Epithelial cell of esophagus (primary cell): ENCODE data around the gene SMIM26.

Experiments
- DNase-seq: peaks from one replicate; pipeline ENCODE4 v3.0.0; 2010; ENCODE audit warnings: low read depth
- H3K4me3 ChIP-seq: 2 replicates; pipeline ENCODE4 v1.5.1; 2011; ENCODE audit warnings: mild to moderate bottlenecking, low read length, control low read depth
- TF ChIP-seq, protein P1 (sequence below): IDR thresholded peaks from 2 replicates; pipeline ENCODE4 v1.5.1; 2011; ENCODE audit warnings: low read depth, mild to moderate bottlenecking, low read length, control low read depth, inconsistent platforms; ENCODE audit not compliant: insufficient read depth; ENCODE audit errors: missing control alignments

Gene SMIM26

DNA sequence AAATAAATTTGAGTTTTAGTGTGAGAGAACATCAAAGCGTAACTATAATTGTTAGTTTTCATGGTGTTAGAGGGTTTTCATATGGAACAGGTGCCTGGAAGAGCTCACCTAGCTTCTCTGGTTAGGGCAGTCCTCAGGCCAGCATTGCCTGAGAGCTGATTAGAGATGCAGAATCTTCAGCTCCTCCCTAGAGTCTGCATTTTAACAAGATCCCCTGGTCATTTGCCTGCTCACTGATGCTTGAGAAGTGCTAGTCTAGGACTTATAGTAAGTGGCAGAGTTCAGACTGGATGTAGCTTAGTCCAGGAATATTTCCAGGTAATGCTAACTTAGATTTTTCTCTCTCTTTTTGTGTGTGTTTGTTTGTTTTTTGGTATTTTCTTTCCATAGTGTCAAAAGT, 21.7 kb upstream of the SMIM26 start:
- TF ChIP-seq, protein P1, sequence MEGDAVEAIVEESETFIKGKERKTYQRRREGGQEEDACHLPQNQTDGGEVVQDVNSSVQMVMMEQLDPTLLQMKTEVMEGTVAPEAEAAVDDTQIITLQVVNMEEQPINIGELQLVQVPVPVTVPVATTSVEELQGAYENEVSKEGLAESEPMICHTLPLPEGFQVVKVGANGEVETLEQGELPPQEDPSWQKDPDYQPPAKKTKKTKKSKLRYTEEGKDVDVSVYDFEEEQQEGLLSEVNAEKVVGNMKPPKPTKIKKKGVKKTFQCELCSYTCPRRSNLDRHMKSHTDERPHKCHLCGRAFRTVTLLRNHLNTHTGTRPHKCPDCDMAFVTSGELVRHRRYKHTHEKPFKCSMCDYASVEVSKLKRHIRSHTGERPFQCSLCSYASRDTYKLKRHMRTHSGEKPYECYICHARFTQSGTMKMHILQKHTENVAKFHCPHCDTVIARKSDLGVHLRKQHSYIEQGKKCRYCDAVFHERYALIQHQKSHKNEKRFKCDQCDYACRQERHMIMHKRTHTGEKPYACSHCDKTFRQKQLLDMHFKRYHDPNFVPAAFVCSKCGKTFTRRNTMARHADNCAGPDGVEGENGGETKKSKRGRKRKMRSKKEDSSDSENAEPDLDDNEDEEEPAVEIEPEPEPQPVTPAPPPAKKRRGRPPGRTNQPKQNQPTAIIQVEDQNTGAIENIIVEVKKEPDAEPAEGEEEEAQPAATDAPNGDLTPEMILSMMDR, result no peak
- no peak for DNase-seq
- H3K4me3 ChIP-seq, result no peak overlapping the region

DNA sequence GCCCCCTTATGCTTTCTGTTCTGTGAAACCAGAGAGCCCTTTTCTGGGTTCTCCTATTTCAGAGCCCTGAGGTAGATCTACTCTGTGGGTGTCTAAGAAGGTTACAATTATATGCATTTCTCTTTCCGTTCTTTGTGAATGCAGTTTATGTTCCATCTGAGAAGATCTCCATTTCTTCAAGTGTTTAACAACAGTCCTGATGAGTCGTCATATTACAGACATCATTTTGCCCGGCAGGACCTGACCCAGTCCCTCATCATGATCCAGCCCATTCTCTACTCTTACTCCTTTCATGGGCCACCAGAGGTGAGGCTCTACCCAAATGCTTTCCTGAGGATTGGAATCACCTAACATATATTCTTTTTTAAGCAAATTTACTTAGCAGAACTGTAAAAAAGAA, 18.8 kb upstream of the SMIM26 start:
- TF ChIP-seq, protein P1, result no peak
- DNase-seq, result no peak
- H3K4me3 ChIP-seq, result no peak overlapping the region

DNA sequence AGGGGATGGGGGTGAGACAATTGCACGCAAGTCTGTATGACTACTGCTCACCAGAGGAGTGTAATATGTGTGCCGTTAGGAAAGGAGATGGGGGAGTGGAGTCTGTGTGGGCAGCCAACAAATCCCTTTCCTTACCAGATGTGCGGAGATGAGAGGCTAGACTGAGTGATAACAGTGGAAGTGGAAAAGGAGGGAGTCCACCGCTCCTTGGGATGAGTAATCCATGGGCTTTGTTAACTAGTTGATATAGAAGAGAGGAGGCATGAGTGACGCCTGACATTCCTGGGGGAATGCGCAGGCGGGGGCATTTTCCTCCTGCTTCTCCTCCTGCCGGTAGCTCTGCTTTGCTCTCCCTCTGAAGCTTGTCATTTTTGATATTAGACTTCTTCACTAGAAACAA, 13.5 kb upstream of the SMIM26 start:
- H3K4me3 ChIP-seq, result no peak overlapping the region
- TF ChIP-seq, protein P1, result no peak
- no peak for DNase-seq

DNA sequence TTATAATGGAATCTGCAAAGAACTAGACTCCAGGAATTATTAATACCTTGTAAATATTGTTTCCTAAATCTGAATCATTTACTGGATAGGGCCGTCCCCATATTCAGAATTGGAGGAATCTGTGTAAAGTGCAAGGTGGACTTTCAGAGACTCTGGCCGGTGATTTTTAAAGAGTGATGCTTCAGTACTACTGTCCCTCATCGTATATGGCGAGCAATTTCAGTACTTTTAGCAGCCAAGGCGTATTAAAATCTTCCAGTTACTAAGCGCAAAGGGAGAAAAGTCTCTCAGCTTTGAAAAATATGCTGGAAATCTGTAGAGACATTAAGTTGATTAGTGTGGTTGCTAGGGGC, 483 bp downstream of the SMIM26 start:
- DNase-seq, result no peak
- H3K4me3 ChIP-seq, result peak overlapping the region; percentile 86
- TF ChIP-seq, protein P1, result no peak

DNA sequence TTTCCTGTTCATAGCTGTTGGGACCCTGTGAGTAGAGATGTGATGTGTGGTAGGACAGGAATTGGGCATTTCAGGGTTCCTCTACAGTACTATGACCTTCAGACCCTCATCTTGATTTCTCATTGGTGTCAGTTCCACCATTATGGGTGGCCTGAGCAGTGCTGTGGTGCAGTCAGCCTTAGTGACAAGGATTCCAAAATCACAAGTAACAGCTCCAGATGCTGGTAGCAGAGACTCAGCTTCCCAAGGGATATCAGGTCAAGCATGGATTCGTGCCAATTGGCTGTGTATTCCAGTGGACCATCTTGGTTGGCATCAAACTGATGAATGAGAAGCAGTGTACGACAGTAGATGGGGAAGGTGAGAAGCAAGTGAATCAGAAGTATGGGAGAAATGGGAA, 3.8 kb downstream of the SMIM26 start:
- TF ChIP-seq, protein P1, result no peak
- DNase-seq, result no peak
- H3K4me3 ChIP-seq, result no peak overlapping the region

DNA sequence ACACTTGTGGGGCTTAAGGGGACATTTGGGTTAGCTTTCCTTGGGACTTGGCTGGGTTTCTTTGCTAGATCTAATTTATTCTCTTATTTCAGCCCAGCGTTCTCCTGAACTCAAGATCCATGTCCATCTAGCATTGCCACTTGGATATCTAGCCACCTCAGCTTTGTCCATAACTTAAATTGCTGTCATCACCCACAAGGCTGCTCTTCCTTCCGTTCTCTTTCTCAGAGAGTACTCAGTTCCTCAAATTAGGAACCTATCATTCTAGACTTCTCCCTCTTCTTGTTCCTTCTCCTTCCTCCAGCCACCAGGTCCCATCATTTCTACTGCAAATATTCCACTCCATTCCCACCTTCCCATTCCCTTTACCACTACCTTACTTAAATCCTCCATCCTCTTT, 4.3 kb downstream of the SMIM26 start:
- no peak overlapping the region for H3K4me3 ChIP-seq
- DNase-seq, result no peak
- TF ChIP-seq, protein P1, result no peak

DNA sequence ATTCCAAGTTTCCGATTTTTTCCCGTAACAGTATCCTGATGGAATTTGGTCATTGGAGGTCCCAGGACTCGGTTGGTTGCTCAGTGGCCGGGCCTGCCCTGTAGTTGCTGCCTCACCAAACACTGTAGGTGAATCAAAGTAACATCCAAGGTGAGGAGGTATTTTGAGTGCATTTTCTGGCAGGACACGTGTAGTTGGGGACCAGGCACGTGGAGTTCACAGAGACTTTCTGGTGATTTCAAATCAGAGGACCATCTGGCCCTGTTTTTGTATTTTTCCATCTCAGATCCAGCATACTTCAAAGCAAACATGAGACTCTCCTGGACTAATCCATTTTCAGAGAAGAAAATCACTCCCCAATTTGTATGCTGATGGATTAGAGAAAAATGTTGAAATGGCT, 10.7 kb downstream of the SMIM26 start:
- TF ChIP-seq, protein P1, result no peak
- no peak for DNase-seq

More for the DNA sequence above, 10.7 kb downstream of the SMIM26 start:
- no peak overlapping the region for H3K4me3 ChIP-seq
